Left forelimb (tissue), 1 donor: ENCODE data around the gene MORC3.

ENCODE experiments used
- DNase-seq: peaks from one replicate; pipeline ENCODE4 v3.0.0-alpha.2; 2018; ENCODE audit warnings: low spot score

Gene MORC3

DNA sequence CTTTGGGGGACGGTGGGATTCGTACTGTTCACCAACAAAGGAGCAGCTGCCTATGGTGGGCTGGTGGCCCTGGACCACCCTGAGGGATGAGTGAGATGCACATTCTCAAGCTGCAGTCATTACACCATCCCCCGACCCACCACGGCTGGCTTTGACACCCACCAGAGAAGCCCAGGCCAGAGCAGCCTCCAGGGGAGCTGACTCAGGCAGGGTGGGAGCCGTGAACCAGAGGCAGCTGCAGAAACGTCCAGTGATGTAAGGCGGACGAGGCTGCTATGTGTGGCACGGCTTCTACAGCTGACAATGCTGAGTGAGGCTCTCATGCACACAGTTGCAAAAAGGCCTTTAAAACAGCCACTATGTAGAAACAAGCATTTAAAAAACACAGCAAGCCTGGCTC, 105.3 kb downstream of the MORC3 start:
- DNase-seq = no peak
